ENCODE results near the gene NAB2. TPM values are rescaled to one million over a fixed set of nuclear protein-coding genes. Genes with fewer than 3 reads are reported as not detected.
"Not testable (repeated sequence)": the region's sequence is repeated elsewhere in the genome, so short reads cannot be mapped to it uniquely, and the experiment has no call there.

Gene NAB2
- polyA plus RNA-seq, 3 donors: 40.7 to 43.4 (median 42.4) TPM

DNA sequence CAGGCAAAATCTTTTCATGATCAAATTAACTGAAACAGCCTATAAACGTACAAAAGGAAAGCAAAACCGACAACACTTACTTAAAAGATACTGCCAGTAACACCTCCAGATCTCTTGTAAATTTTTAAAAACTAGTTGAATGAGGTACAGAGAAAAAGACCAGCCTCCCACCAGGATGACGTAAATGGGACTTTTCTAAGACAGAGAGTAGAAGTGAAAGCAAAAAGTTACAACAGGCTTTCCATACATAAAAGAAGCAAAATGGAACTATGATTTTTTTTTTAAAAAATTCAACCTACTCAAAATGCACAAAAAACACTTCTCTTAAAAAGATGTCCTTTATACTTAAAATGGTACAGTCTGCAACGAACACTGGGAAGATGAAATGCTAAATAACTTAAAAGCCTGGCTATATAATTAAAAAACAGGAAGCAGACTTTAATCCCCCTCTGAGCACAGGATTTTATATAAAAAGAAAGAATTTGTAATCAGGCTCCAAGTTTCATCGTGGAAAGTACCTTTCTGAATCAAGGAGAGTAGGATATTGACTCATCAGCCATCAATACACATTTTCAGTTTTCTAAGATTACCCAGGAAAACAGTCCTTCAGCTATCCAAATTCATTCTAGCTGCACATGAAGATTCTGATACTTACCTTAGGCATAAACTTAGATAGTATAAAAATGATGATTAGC is 24.8 kb upstream of the NAB2 start:
- no peak for DNase-seq (ENCODE audit: low read depth in 3 of 3, low spot score in 2 of 3)

GRCh38 chr12:57066245-57066644 is 22.7 kb upstream of the NAB2 start:
- no peak for DNase-seq (ENCODE audit: low read depth in 3 of 3, low spot score in 2 of 3)

GRCh38 chr12:57069523-57069922 is 19.4 kb upstream of the NAB2 start:
- peak in 2 of 3 donors; percentile 60 to 71 for DNase-seq (ENCODE audit: low read depth in 3 of 3, low spot score in 2 of 3)

- DNase-seq (ENCODE audit: low read depth in 3 of 3, low spot score in 2 of 3): no peak
Observed at GRCh38 chr12:57072661-57073060, 16.3 kb upstream of the NAB2 start.

DNA sequence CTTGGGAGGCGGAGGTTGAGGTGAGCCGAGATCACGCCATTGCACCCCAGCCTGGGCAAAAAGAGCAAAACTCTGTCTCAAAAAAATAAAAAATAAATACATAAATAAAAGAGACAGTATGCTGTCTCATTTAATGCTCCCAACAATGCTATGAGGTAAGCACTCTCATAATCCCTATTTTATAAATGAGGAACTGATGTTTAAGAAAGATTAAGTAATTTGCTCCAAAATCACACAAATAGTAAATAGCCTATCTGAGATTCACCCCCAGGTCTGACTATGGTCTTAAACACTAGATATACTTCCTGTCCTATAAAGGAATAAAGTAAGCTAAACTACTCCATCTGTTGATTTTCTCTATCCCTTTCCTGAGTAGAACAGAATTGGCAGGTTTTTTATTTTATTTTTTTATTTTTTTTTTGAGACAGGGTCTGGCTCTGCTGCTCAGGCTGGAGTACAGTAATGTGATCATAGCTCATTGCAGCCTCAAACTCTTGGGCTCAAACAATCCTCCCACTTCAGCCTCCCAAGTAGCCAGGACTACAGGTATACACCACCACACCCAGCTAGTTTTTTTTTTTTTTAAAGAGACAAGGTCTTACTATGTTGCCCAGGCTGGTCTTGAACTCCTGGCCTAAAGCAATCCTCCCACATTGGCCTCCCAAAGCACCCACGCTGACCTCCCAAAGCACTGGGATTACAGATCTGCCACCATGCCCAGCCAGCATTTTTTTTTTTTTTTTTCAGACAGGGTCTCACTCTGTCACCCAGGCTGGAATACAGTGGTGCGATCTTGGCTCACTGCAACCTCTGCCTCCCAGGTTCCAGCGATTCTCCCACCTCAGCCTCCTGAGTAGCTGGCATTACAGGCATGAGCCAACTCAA is 15.1 kb upstream of the NAB2 start:
- DNase-seq (ENCODE audit: low read depth in 3 of 3, low spot score in 2 of 3): not testable (repeated sequence)

- peak; percentile 98 to 100 (median 100) for DNase-seq (ENCODE audit: low read depth in 3 of 3, low spot score in 2 of 3)
Observed at GRCh38 chr12:57078519-57079404, 10.2 kb upstream of the NAB2 start, which contains the start of gene NEMP1. TSS of gene NEMP1 (minus strand) at chr12:57078791. CDS start at chr12:57078745, 46 bp downstream.

GRCh38 chr12:57079821-57080220 is 9.1 kb upstream of the NAB2 start:
- DNase-seq (ENCODE audit: low read depth in 3 of 3, low spot score in 2 of 3): no peak

DNA sequence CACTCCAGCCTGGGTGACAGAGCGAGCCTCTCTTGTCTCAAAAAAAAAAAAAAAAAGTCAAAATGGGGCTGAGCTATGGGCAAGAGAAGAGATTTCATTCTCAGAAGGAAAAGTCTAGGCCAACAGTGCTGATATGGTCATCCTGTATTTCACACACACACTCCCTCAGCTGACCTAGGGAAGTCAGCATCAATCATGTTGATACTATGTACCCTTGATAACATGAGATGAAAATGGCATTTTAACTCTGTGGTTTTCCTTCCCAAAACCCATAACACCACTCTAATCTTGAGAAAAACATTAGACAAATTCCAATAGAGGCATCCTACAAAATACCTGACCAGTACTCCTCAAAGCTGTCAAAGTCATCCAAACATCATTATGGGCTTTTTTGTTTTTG is 8.1 kb upstream of the NAB2 start:
- DNase-seq (ENCODE audit: low read depth in 3 of 3, low spot score in 2 of 3): no peak

DNA sequence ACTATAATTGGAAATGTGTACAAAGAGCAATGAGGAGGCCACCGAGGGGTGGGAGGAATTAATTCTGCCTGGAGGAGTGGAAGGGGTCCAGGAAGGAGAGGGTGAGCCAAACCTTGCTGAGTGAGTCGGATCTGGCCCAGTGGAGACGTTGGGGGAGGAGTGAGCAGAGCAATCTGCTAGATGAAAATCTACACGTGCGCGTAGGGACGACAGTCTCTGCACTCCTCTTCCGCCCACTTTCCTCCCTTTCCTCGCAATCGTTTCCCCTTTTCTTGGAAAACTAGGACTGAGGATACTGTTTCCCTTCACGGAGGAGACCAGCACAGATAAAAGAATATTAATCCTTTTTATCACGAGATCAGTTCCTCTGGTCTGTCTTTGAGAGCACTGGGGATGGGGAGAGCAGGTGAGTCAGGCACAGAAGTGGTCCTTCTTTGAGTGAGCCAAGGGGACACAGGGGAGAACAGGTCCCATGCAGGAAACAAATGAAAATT is 2.9 kb upstream of the NAB2 start:
- peak in 1 of 3 donors; percentile 68 for DNase-seq (ENCODE audit: low read depth in 3 of 3, low spot score in 2 of 3)

GRCh38 chr12:57086493-57087009 is 2.4 kb upstream of the NAB2 start:
- DNase-seq (ENCODE audit: low read depth in 3 of 3, low spot score in 2 of 3): peak in 1 of 3 donors; percentile 71

DNA sequence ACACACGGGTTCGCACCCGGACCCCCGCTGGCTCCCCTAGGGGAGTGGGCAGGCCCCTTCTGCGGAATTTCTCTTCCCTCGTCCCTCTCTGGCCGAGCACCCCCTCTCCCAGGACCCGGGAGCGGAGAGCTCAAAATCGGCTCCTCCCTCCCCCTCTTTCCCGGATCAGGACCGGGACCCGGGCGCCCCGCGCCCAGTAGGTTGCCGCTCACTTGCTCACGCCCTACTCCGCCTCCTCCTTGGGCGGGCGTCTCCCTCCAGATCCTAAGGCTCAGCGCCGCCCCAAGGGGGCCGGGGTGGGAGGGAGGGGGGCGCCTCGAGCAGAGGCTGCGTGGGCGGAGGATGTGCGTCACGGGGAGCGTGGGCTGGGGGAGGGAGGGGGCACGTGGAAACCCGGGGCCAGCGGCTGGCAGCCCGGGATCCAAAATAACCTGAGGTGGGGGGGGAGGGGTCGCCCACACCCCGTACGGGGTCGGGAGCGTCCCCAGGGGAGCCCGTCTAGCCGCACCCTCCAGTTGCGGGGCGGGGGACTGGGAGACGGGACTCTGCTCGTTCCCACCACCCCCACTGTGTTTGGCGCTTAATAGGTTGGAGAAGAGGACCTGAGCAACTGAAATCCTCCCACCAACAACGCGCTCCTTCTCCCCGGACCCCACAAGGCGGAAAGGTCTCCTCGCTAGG is 1.8 kb upstream of the NAB2 start:
- peak in 1 of 3 donors; percentile 72 for DNase-seq (ENCODE audit: low read depth in 3 of 3, low spot score in 2 of 3)

DNA sequence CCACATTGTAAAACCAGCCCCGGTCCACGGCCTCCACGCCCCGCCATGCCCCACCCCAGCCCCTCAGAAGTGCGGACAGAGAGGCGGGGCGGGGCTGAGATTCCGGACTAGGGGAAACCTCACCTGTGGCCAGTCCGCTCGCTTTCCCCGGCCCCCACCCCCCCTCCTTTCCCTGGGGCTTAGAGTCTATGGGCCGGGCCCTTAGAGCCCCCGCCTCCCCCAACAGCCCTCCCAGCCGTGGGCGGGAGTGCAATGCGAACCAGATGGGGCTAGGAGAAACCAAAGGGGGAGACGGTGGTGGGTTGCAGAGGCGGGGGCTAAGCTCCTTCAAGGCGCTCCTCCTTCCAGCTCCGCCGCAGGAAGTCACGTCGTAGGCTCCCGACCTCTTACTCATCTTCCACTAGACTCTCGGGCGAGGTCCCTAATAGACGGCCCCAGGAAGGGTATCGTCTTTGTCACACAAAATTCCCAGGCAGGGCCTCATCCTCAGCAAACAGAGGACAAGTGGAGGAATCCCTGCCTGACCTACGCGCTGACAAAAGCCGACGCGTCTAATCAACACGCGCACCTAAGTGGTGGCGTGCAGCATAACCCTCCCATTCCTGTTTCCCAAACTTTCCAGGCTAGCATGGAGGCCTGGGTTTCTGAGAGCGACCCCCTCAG is 1.1 kb upstream of the NAB2 start:
- peak; percentile 80 to 88 (median 85) for DNase-seq (ENCODE audit: low read depth in 3 of 3, low spot score in 2 of 3)

- DNase-seq (ENCODE audit: low read depth in 3 of 3, low spot score in 2 of 3): no peak
Observed at GRCh38 chr12:57089271-57090245, 644 bp downstream of the NAB2 start.

DNA sequence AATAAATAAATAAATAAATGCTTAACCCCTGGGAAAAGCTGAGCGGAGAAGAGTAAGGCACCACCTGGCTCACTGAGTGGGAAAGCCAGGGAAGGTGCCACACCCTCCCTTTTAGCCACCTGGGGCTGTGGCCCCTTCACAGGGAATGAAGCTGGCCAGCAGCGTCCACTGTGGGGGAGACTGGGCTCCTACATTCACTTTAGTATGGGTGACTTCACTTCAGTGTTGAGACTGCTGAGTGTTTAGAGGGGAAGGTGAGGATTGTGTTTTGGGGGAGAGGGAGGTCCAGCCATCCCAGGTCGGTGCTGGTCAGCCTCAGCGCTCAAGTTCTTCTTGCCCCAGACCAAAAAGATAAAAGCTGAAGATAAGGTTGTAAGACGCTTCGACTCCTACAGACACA is 1.6 kb downstream of the NAB2 start:
- no peak for DNase-seq (ENCODE audit: low read depth in 3 of 3, low spot score in 2 of 3)

GRCh38 chr12:57090924-57091637 is 2.2 kb downstream of the NAB2 start:
- DNase-seq (ENCODE audit: low read depth in 3 of 3, low spot score in 2 of 3): no peak

DNA sequence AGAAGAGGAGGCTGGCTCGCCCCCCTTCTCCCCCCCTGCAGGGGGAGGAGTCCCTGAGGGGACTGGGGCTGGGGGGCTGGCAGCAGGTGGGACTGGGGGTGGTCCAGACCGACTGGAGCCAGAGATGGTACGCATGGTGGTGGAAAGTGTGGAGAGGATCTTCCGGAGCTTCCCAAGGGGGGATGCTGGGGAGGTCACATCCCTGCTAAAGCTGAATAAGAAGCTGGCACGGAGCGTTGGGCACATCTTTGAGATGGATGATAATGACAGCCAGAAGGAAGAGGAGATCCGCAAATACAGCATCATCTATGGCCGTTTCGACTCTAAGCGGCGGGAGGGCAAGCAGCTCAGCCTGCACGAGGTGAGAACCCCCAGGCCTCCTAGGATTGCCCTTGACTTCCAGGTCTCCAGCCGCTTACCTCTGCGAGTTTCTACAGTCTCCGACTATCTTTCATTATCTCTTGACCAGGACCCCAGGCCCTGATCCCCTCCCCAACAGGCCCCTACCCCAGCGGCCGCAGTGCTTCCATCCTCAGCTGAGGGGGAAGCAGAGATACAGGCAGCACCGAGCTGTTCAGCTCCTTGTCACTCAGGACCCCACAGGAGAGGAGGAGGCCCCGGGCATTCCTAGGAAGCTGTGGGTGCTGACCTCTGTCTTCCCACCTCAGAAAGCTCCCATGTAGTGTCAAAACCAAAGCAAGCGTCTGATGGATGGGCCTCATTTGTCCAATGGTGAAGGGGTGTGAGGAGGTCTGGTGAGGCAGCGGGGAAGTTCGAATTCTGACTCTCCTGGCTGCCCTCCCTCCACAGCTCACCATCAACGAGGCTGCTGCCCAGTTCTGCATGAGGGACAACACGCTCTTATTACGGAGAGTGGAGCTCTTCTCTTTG is 3.0 kb downstream of the NAB2 start:
- no peak for DNase-seq (ENCODE audit: low read depth in 3 of 3, low spot score in 2 of 3)

- DNase-seq (ENCODE audit: low read depth in 3 of 3, low spot score in 2 of 3): no peak
Observed at GRCh38 chr12:57092529-57092862, 3.6 kb downstream of the NAB2 start.
